Posterior vena cava (tissue), 2 donors: Measurements from ENCODE around the gene NNAT. TPM values are rescaled to one million over a fixed set of nuclear protein-coding genes. Genes with fewer than 3 reads are reported as not detected.
"Not testable (repeated sequence)": the region's sequence is repeated elsewhere in the genome, so short reads cannot be mapped to it uniquely, and the experiment has no call there.

Source experiments
- DNase-seq: peaks from one replicate; pipeline ENCODE4 v3.0.0-alpha.2; 2020; ENCODE audit warnings: low spot score
- intact Hi-C, 2 donors: fragments of 100-400 bp; cut with DNase I; formaldehyde crosslinking; loops; one replicate each; pipeline versions ENCODE4 v1.14.1 to v1.14.2; 2022 to 2023
- total RNA-seq, 2 donors: library from RNA; stranded (reverse); fragmentation: NEBNext Ultra II Directional; extraction: Animal tissue kit (Norgen Biotek cat#: 25700); gene quantifications; one replicate each; pipeline ENCODE4 v1.2.1, GENCODE V29; 2021
- donor health status: DM: yes; HTN: yes; CAD: no.
- donor health status: DM: yes; HTN: yes; CAD: no.

The NNAT gene
- total RNA-seq, 2 donors from 2014 or later: 0.52 to 0.65 TPM

- intact Hi-C loops: loop anchor here (5.0 kb wide), 2 partner anchors 258 to 323 kb away; no protein-coding TSS in a partner anchor
- DNase-seq: no peak
Observed at GRCh38 chr20:37530696-37531095, 9.6 kb downstream of the NNAT start.

GRCh38 chr20:37531856-37532255 lies 10.8 kb downstream of the NNAT start:
- intact Hi-C loops: loop anchor here (5.0 kb wide), 2 partner anchors 260 to 325 kb away; no protein-coding TSS in a partner anchor
- peak; percentile 40 for DNase-seq

GRCh38 chr20:37533154-37533715 lies 12.2 kb downstream of the NNAT start:
- no peak for DNase-seq
- intact Hi-C loops: loop anchor here (5.0 kb wide), 2 partner anchors 261 to 326 kb away; no protein-coding TSS in a partner anchor

- peak; percentile 17 for DNase-seq
- intact Hi-C loops: loop anchor here (5.0 kb wide), 2 partner anchors 262 to 327 kb away; no protein-coding TSS in a partner anchor
Observed at GRCh38 chr20:37534401-37535157, 13.5 kb downstream of the NNAT start.

- DNase-seq: peak; percentile 34
- intact Hi-C loops: no loop called here
Observed at GRCh38 chr20:37535443-37536132, 14.5 kb downstream of the NNAT start.

GRCh38 chr20:37537505-37537904 lies 16.5 kb downstream of the NNAT start:
- intact Hi-C loops: no loop called here

GRCh38 chr20:37538003-37538402 lies 17.0 kb downstream of the NNAT start:
- DNase-seq: peak; percentile 49
- intact Hi-C loops: no loop called here

More at GRCh38 chr20:37537505-37537904, 16.5 kb downstream of the NNAT start:
- DNase-seq: peak; percentile 28

GRCh38 chr20:37539424-37539823 lies 18.4 kb downstream of the NNAT start:
- intact Hi-C loops: no loop called here
- peak; percentile 5 for DNase-seq

GRCh38 chr20:37540001-37540400 lies 19.0 kb downstream of the NNAT start:
- no peak for DNase-seq
- intact Hi-C loops: no loop called here

GRCh38 chr20:37540838-37541237 lies 19.8 kb downstream of the NNAT start:
- intact Hi-C loops, DNase-seq: not testable (repeated sequence)

GRCh38 chr20:37541326-37541725 lies 20.3 kb downstream of the NNAT start:
- DNase-seq: peak; percentile 1
- intact Hi-C loops: no loop called here

GRCh38 chr20:37542281-37542680 lies 21.2 kb downstream of the NNAT start:
- no peak for DNase-seq
- intact Hi-C loops: no loop called here

GRCh38 chr20:37543828-37544227 lies 22.8 kb downstream of the NNAT start:
- no peak for DNase-seq
- intact Hi-C loops: no loop called here

- intact Hi-C loops: no loop called here
- DNase-seq: no peak
Observed at GRCh38 chr20:37544386-37544785, 23.3 kb downstream of the NNAT start.

GRCh38 chr20:37545516-37545915 lies 24.5 kb downstream of the NNAT start:
- no peak for DNase-seq
- intact Hi-C loops: no loop called here

GRCh38 chr20:37547912-37548311 lies 26.9 kb downstream of the NNAT start:
- no peak for DNase-seq
- intact Hi-C loops: no loop called here

- DNase-seq, intact Hi-C loops: not testable (repeated sequence)
Observed at GRCh38 chr20:37550101-37550920, 29.3 kb downstream of the NNAT start.

GRCh38 chr20:37551660-37552059 lies 30.6 kb downstream of the NNAT start:
- intact Hi-C loops, DNase-seq: not testable (repeated sequence)

GRCh38 chr20:37552415-37552814 lies 31.4 kb downstream of the NNAT start:
- no peak for DNase-seq
- intact Hi-C loops: no loop called here
